Neural cell (in vitro differentiated cells): ENCODE results near the gene RNF212. TPM values are rescaled to one million over a fixed set of nuclear protein-coding genes. Genes with fewer than 3 reads are reported as not detected.

ENCODE experiments used
- H2AFZ ChIP-seq: fragments of 200-600, 300-800 bp; sonication (generic), shearing (Covaris generic); 2 replicates; pipeline ENCODE4 v1.6.0; 2014; ENCODE audit warnings: low read depth, mild to moderate bottlenecking, antibody characterized with exemption, low read length, moderate library complexity
- H3F3A ChIP-seq: fragments of 200-600 bp; shearing (Covaris generic); 2 replicates; pipeline ENCODE4 v1.6.1; 2016; ENCODE audit warnings: mild to moderate bottlenecking, moderate library complexity, mixed read lengths, antibody characterized with exemption, low read length; ENCODE audit not compliant: insufficient read depth, poor library complexity, severe bottlenecking
- H3K27ac ChIP-seq: fragments of 200-600, 300-800 bp; sonication (generic), shearing (Covaris generic); 2 replicates; pipeline ENCODE4 v1.5.1; 2014; ENCODE audit warnings: mild to moderate bottlenecking, low read length, moderate library complexity
- H3K27me3 ChIP-seq: fragments of 300-800, 200-600 bp; sonication (generic), shearing (Covaris generic); 2 replicates; pipeline ENCODE4 v1.6.0; 2014; ENCODE audit warnings: mild to moderate bottlenecking, low read depth, low read length, moderate library complexity; ENCODE audit not compliant: insufficient read depth
- H3K36me3 ChIP-seq: fragments of 300-800, 200-600 bp; sonication (generic), shearing (Covaris generic); 2 replicates; pipeline ENCODE4 v1.5.1; 2014; ENCODE audit warnings: mild to moderate bottlenecking, antibody characterized with exemption, low read length, moderate library complexity; ENCODE audit not compliant: insufficient read depth
- H3K4me2 ChIP-seq: fragments of 300-800, 200-600 bp; sonication (generic), shearing (Covaris generic); 2 replicates; pipeline ENCODE4 v1.6.0; 2014; ENCODE audit warnings: mild to moderate bottlenecking, low read length
- H3K4me3 ChIP-seq: fragments of 300-800, 200-600 bp; sonication (generic), shearing (Covaris generic); 2 replicates; pipeline ENCODE4 v1.5.1; 2014; ENCODE audit warnings: mild to moderate bottlenecking, low read length, moderate library complexity
- H3K79me2 ChIP-seq: fragments of 200-600 bp; shearing (Covaris generic); replicated peaks from 2 replicates; pipeline ENCODE4 v1.6.0; 2014; ENCODE audit warnings: mild to moderate bottlenecking, low read length, moderate library complexity; ENCODE audit not compliant: insufficient read depth
- H3K9ac ChIP-seq: fragments of 300-800, 200-600 bp; sonication (generic), shearing (Covaris generic); 2 replicates; pipeline ENCODE4 v1.6.1; 2016; ENCODE audit warnings: mild to moderate bottlenecking, low read length, mixed read lengths
- H3K9me2 ChIP-seq: fragments of 200-600 bp; shearing (Covaris generic); 2 replicates; pipeline ENCODE4 v1.6.1; 2016; ENCODE audit warnings: mild to moderate bottlenecking, low read length, mixed read lengths; ENCODE audit not compliant: insufficient read depth
- H3K9me3 ChIP-seq: fragments of 200-600, 300-800 bp; sonication (generic), shearing (Covaris generic); 2 replicates; pipeline ENCODE4 v1.6.1; 2016; ENCODE audit warnings: mild to moderate bottlenecking, mixed run types, low read length, moderate library complexity, mixed read lengths
- H4K20me1 ChIP-seq: fragments of 200-600 bp; shearing (Covaris generic); 2 replicates; pipeline ENCODE4 v1.6.1; 2016; ENCODE audit warnings: mild to moderate bottlenecking, mixed run types; ENCODE audit not compliant: insufficient read depth
- EP300 ChIP-seq: fragments of 450-650 bp; conservative IDR thresholded peaks from 2 replicates; pipeline ENCODE4 v1.6.1; 2014; ENCODE audit warnings: antibody characterized with exemption, mild to moderate bottlenecking, moderate library complexity; ENCODE audit not compliant: poor library complexity, severe bottlenecking
- EZH2 ChIP-seq: fragments of 200-600, 300-800 bp; shearing (Covaris generic), sonication (generic); IDR thresholded peaks from 2 replicates; pipeline ENCODE4 v1.6.1; 2014; ENCODE audit warnings: antibody characterized with exemption, low read length, borderline replicate concordance, mild to moderate bottlenecking; ENCODE audit not compliant: insufficient read depth, poor library complexity, severe bottlenecking
- MXI1 ChIP-seq: fragments of 450-650 bp; conservative IDR thresholded peaks from 2 replicates; pipeline ENCODE4 v1.6.1; 2014; ENCODE audit warnings: antibody characterized with exemption, mild to moderate bottlenecking; ENCODE audit not compliant: poor library complexity, severe bottlenecking
- POLR2AphosphoS5 ChIP-seq: IDR thresholded peaks from 2 replicates; pipeline ENCODE4 v1.6.1; 2012
- RAD21 ChIP-seq: fragments of 450-650 bp; conservative IDR thresholded peaks from 2 replicates; pipeline ENCODE4 v1.6.1; 2014; ENCODE audit warnings: antibody characterized with exemption, mild to moderate bottlenecking, moderate library complexity
- REST ChIP-seq: IDR thresholded peaks from 2 replicates; pipeline ENCODE4 v1.6.1; 2012; ENCODE audit warnings: borderline replicate concordance
- SMC3 ChIP-seq: fragments of 450-650 bp; conservative IDR thresholded peaks from 2 replicates; pipeline ENCODE4 v1.6.1; 2014; ENCODE audit warnings: antibody characterized with exemption, mild to moderate bottlenecking, moderate library complexity; ENCODE audit not compliant: poor library complexity
- TAF1 ChIP-seq: IDR thresholded peaks from 2 replicates; pipeline ENCODE4 v1.6.1; 2012; ENCODE audit warnings: low read depth
- polyA plus RNA-seq: library from polyadenylated mRNA; depleted of rRNA; stranded (reverse); fragments of >200 nt; gene quantifications from 2 replicates; pipeline ENCODE4 v1.2.3, GENCODE V29; 2014
- TF ChIP-seq, protein P1 (sequence below): fragments of 450-650 bp; IDR thresholded peaks from 2 replicates; pipeline ENCODE4 v1.5.1; 2014; ENCODE audit warnings: antibody characterized with exemption, mild to moderate bottlenecking, moderate library complexity; ENCODE audit not compliant: poor library complexity, severe bottlenecking

The RNF212 gene
- polyA plus RNA-seq, 1 donor from 2014 or later: 1.5 TPM

GRCh38 chr4:1109898-1110506, 3.4 kb downstream of the RNF212 start:
- Histone ChIP-seq H3K27ac (no peak overlapping the region), H3K27me3 (no peaks in the 10 kb centered on the region), H3F3A (no peaks in the 10 kb centered on the region), H3K9ac (no peak overlapping the region), H2AFZ (no peak overlapping the region), H3K9me2 (no peaks in the 10 kb centered on the region), H4K20me1 (no peaks in the 10 kb centered on the region), H3K36me3 (no peaks in the 10 kb centered on the region), H3K4me3 (no peak overlapping the region), H3K9me3 (no peaks in the 10 kb centered on the region), H3K4me2 (no peak overlapping the region), H3K79me2 (no peaks in the 10 kb centered on the region)
- no peak for TF ChIP-seq SMC3
- no peak for TF ChIP-seq TAF1

DNA sequence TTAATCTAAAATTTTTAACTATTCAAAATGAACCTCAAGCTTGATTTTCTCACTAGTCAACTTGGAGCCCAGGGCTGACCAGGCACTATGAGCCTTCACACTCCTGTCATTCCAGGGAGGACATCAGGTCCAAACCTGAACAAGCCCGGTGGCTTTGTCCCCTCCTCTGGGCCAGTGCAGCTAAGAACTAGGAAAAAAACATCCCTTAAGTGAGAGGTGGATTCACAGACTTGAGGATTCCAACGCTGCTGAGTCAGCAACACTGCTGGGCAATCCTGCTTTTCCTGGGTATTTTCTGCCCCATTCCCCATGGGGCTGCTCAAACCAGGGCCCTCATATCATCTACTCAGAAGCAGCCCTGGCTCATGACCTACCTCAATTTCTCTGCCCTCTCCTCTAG, 4.0 kb downstream of the RNF212 start:
- Histone ChIP-seq H3K9me2 (no peaks in the 10 kb centered on the region), H3K27me3 (no peaks in the 10 kb centered on the region), H3K4me2 (no peak overlapping the region), H3K79me2 (no peaks in the 10 kb centered on the region), H3K4me3 (no peak overlapping the region), H2AFZ (no peak overlapping the region), H3K36me3 (no peaks in the 10 kb centered on the region), H3K9me3 (no peaks in the 10 kb centered on the region), H3K9ac (no peak overlapping the region), H4K20me1 (no peaks in the 10 kb centered on the region), H3K27ac (no peak overlapping the region), H3F3A (no peaks in the 10 kb centered on the region)
- TF ChIP-seq MXI1 (no peak), REST (no peak), EP300 (no peak), SMC3 (no peak), TAF1 (no peak), RAD21 (no peak), EZH2 (no peak), POLR2AphosphoS5 (no peak)
- TF ChIP-seq, protein P1, sequence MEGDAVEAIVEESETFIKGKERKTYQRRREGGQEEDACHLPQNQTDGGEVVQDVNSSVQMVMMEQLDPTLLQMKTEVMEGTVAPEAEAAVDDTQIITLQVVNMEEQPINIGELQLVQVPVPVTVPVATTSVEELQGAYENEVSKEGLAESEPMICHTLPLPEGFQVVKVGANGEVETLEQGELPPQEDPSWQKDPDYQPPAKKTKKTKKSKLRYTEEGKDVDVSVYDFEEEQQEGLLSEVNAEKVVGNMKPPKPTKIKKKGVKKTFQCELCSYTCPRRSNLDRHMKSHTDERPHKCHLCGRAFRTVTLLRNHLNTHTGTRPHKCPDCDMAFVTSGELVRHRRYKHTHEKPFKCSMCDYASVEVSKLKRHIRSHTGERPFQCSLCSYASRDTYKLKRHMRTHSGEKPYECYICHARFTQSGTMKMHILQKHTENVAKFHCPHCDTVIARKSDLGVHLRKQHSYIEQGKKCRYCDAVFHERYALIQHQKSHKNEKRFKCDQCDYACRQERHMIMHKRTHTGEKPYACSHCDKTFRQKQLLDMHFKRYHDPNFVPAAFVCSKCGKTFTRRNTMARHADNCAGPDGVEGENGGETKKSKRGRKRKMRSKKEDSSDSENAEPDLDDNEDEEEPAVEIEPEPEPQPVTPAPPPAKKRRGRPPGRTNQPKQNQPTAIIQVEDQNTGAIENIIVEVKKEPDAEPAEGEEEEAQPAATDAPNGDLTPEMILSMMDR: no peak

DNA sequence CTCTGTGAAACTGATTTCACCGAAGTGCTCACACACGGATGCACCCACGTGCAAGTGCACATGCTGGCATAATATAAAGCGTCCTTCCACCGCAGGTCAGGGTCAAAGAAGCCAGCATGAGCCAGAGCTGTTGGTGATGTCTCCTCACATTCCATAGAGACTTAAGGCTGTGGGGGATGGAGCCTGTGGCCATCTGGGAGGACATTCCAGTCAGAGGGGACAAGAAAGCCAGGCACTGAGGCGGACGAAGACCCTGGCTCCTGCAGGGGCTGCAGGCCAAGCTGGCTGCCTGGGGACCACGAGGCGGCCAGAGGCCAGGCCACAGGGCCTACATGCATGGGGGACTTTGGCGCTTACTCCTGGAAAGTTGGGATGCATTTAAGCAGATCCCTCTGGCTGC, 7.7 kb downstream of the RNF212 start:
- Histone ChIP-seq H3K79me2 (no peaks in the 10 kb centered on the region), H3K9me2 (no peaks in the 10 kb centered on the region), H3K9me3 (no peaks in the 10 kb centered on the region), H3F3A (no peaks in the 10 kb centered on the region), H3K27ac (no peak overlapping the region), H2AFZ (no peak overlapping the region), H3K9ac (no peak overlapping the region), H3K27me3 (no peaks in the 10 kb centered on the region), H4K20me1 (no peaks in the 10 kb centered on the region), H3K36me3 (no peaks in the 10 kb centered on the region), H3K4me3 (no peak overlapping the region), H3K4me2 (no peak overlapping the region)
- TF ChIP-seq RAD21: no peak
- TF ChIP-seq POLR2AphosphoS5: no peak
- no peak for TF ChIP-seq EZH2
- no peak for TF ChIP-seq SMC3
